ENCODE data around the gene DTNB.

The DTNB gene

GRCh38 chr2:25443766-25444165 lies 229.6 kb downstream of the DTNB start:
- no peak overlapping the region for H3K27ac ChIP-seq
- no peak overlapping the region for H3K4me3 ChIP-seq
- no peaks in the 10 kb centered on the region for H3K27me3 ChIP-seq
- H3K9me3 ChIP-seq: no peaks in the 10 kb centered on the region
- no peaks in the 10 kb centered on the region for H4K20me1 ChIP-seq
- no peak for TF ChIP-seq Cebpa-rat (IDR thresholded peaks at IDR 0.05)
- H3K36me3 ChIP-seq: 0 out of 2 replicates have a peak, but pooled peaks cover 3% of the 10 kb centered on the region
- H3K4me1 ChIP-seq: peaks cover 5% of the 10 kb centered on the region; the same call in 1 of the 2 replicates
- no peak overlapping the region for H3K4me2 ChIP-seq
- no peak overlapping the region for H3K9ac ChIP-seq

DNA sequence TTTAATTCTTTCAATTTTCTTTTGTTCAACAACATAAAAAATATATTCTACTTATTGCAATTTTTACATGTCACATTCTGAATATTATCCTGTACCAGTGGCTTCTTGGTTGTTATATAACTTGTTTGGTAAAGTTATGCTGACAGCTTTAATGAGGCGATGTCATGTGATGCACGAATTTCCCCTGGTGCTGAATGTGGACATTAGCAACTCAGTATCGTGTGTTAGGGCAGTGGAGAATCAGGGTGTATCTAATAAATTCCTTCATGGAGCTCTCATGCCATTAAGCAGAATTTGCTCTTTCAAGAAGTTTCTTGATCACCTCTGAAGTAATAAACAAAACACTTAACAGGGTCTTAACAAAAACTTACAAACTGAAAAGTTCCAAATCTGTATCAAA lies 232.0 kb downstream of the DTNB start:
- H4K20me1 ChIP-seq: no peaks in the 10 kb centered on the region
- H3K4me3 ChIP-seq: no peak overlapping the region
- H3K36me3 ChIP-seq: 0 out of 2 replicates have a peak, but pooled peaks cover under 1% of the 10 kb centered on the region
- H3K4me1 ChIP-seq: peaks cover 7% of the 10 kb centered on the region
- H3K27ac ChIP-seq: no peak overlapping the region
- TF ChIP-seq Cebpa-rat (IDR thresholded peaks at IDR 0.05): no peak
- H3K27me3 ChIP-seq: no peaks in the 10 kb centered on the region
- no peak overlapping the region for H3K4me2 ChIP-seq
- H3K9ac ChIP-seq: no peak overlapping the region
- 0 out of 2 replicates have a peak, but pooled peaks cover 2% of the 10 kb centered on the region for H3K9me3 ChIP-seq

DNA sequence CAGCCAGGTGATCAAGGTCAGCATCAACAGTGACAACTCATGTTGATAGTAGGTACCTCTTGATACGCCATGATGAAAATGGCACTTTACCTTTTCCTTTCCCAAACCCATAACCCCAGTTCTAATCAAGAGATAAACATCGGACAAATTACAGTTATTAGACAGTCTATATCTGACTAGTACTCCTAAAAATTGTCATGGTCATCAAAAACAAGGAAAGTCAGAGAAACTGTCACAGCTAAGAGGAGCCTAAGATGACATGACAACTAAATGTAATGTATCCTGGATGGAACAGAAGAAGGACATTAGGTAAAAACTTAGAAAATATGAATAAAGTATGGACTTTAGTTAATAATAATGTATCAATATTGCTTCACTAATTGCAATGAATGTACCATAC lies 234.6 kb downstream of the DTNB start:
- no peaks in the 10 kb centered on the region for H4K20me1 ChIP-seq
- H3K36me3 ChIP-seq: peaks cover 15% of the 10 kb centered on the region
- no peak overlapping the region for H3K4me3 ChIP-seq
- no peak overlapping the region for H3K27ac ChIP-seq
- TF ChIP-seq Cebpa-rat (IDR thresholded peaks at IDR 0.05): no peak
- peaks cover 7% of the 10 kb centered on the region for H3K4me1 ChIP-seq
- no peak overlapping the region for H3K9ac ChIP-seq
- H3K9me3 ChIP-seq: peaks cover 17% of the 10 kb centered on the region
- no peak overlapping the region for H3K4me2 ChIP-seq
- no peaks in the 10 kb centered on the region for H3K27me3 ChIP-seq

- peaks cover 17% of the 10 kb centered on the region for H3K9me3 ChIP-seq
- H3K9ac ChIP-seq: no peak overlapping the region
- no peak overlapping the region for H3K27ac ChIP-seq
- 0 out of 2 replicates have a peak overlapping the region, but pooled peaks have one; percentile 5 for H3K4me2 ChIP-seq
- H3K4me1 ChIP-seq: peaks cover 7% of the 10 kb centered on the region
- H3K27me3 ChIP-seq: no peaks in the 10 kb centered on the region
- H4K20me1 ChIP-seq: no peaks in the 10 kb centered on the region
- TF ChIP-seq Cebpa-rat (IDR thresholded peaks at IDR 0.05): no peak
- no peak overlapping the region for H3K4me3 ChIP-seq
- H3K36me3 ChIP-seq: peaks cover 15% of the 10 kb centered on the region
Observed at GRCh38 chr2:25437881-25438662, 235.3 kb downstream of the DTNB start.

- no peak overlapping the region for H3K4me2 ChIP-seq
- H3K9ac ChIP-seq: no peak overlapping the region
- TF ChIP-seq Cebpa-rat (IDR thresholded peaks at IDR 0.05): no peak
- peaks cover 7% of the 10 kb centered on the region for H3K4me1 ChIP-seq
- peaks cover 21% of the 10 kb centered on the region for H3K36me3 ChIP-seq
- no peaks in the 10 kb centered on the region for H4K20me1 ChIP-seq
- H3K4me3 ChIP-seq: no peak overlapping the region
- no peaks in the 10 kb centered on the region for H3K27me3 ChIP-seq
- H3K9me3 ChIP-seq: peaks cover 17% of the 10 kb centered on the region
- H3K27ac ChIP-seq: no peak overlapping the region
Observed at GRCh38 chr2:25435421-25435820, 238.0 kb downstream of the DTNB start.

GRCh38 chr2:25431604-25432003 lies 241.8 kb downstream of the DTNB start:
- H3K4me3 ChIP-seq: no peak overlapping the region
- H3K4me1 ChIP-seq: no peaks in the 10 kb centered on the region
- H3K27ac ChIP-seq: no peak overlapping the region
- no peak overlapping the region for H3K4me2 ChIP-seq
- no peak for TF ChIP-seq Cebpa-rat (IDR thresholded peaks at IDR 0.05)
- H3K9ac ChIP-seq: no peak overlapping the region
- H3K36me3 ChIP-seq: peaks cover 25% of the 10 kb centered on the region
- no peaks in the 10 kb centered on the region for H3K27me3 ChIP-seq
- H3K9me3 ChIP-seq: peaks cover 17% of the 10 kb centered on the region
- H4K20me1 ChIP-seq: no peaks in the 10 kb centered on the region

GRCh38 chr2:25430556-25430955 lies 242.8 kb downstream of the DTNB start:
- Histone ChIP-seq H3K4me2 (no peak overlapping the region), H4K20me1 (no peaks in the 10 kb centered on the region), H3K9ac (no peak overlapping the region), H3K9me3 (peaks cover 8% of the 10 kb centered on the region), H3K4me1 (no peaks in the 10 kb centered on the region), H3K36me3 (peaks cover 17% of the 10 kb centered on the region), H3K27ac (no peak overlapping the region), H3K27me3 (no peaks in the 10 kb centered on the region), H3K4me3 (no peak overlapping the region)
- TF ChIP-seq Cebpa-rat (IDR thresholded peaks at IDR 0.05): no peak

- Histone ChIP-seq H3K9me3 (no peaks in the 10 kb centered on the region), H3K36me3 (0 out of 2 replicates have a peak, but pooled peaks cover 4% of the 10 kb centered on the region), H4K20me1 (no peaks in the 10 kb centered on the region), H3K4me3 (no peak overlapping the region), H3K4me2 (no peak overlapping the region), H3K4me1 (peaks cover 2% of the 10 kb centered on the region; the same call in 1 of the 2 replicates), H3K27me3 (no peaks in the 10 kb centered on the region), H3K9ac (no peak overlapping the region), H3K27ac (no peak overlapping the region)
- no peak for TF ChIP-seq Cebpa-rat (IDR thresholded peaks at IDR 0.05)
Observed at GRCh38 chr2:25426326-25426725, 247.1 kb downstream of the DTNB start.

DNA sequence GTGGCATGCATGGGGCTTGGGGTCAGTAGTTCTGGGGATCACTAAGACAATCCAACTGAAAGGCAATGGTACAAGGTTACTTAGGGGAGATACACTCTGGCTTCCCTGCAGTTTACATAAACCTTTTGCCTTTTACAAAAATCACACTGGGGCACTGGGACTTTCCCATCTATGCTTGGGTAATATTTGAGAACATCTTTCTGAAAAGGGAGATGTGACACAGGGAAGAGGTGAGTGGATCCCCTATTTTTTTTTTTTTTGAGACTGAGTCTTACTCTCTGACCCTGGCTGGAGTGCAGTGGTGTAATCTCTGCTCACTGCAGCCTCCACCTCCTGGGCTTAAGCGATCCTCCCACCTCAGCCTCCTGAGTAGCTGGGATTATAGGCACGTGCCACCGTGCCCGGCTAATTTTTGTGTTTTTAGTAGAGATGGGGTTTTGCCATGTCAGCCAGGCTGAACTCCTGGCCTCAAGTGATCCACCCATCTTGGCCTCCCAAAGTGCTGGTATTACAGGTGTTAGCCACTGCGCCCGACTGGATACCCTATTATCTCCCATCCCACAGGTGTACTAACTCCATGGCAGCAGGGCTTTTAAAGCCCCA lies 248.8 kb downstream of the DTNB start:
- H3K9me3 ChIP-seq: no peaks in the 10 kb centered on the region
- no peak overlapping the region for H3K4me2 ChIP-seq
- no peaks in the 10 kb centered on the region for H3K27me3 ChIP-seq
- no peak overlapping the region for H3K4me3 ChIP-seq
- TF ChIP-seq Cebpa-rat (IDR thresholded peaks at IDR 0.05): no peak
- H3K27ac ChIP-seq: no peak overlapping the region
- no peaks in the 10 kb centered on the region for H4K20me1 ChIP-seq
- no peak overlapping the region for H3K9ac ChIP-seq
- H3K36me3 ChIP-seq: 0 out of 2 replicates have a peak, but pooled peaks cover 4% of the 10 kb centered on the region
- peaks cover 10% of the 10 kb centered on the region; the same call in 1 of the 2 replicates for H3K4me1 ChIP-seq

DNA sequence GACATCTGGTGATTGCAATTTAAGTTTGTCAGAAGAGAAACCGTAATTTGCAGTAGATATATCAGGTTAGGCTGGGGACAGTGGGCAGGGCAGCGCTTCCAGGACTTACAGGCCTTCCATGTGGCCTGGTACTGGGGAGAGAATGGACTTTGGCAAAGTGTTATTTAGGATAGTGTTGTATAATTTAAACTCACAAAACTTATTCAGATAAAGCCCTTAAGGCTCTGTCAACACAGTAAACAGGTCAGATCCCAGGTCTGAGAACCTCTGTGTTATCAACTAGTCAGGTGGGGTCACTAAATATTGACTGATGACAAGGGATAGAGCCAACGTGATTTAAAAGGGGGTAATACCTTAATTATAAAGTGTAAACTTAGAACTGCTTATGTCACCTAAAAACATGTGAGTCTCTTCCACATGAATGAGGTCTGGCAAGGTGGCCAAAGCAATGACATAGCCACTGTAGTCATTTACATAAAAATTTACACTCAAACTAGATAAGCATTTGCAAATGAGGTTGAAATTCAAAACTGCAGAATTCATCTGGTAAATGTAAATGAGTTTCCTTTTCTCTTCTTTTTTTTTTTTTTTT lies 251.5 kb downstream of the DTNB start:
- Histone ChIP-seq H4K20me1 (no peaks in the 10 kb centered on the region), H3K27ac (no peak overlapping the region), H3K27me3 (no peaks in the 10 kb centered on the region), H3K9me3 (peaks cover 14% of the 10 kb centered on the region), H3K36me3 (peaks cover 12% of the 10 kb centered on the region), H3K4me2 (no peak overlapping the region), H3K4me3 (no peak overlapping the region), H3K9ac (no peak overlapping the region), H3K4me1 (peaks cover 21% of the 10 kb centered on the region)
- TF ChIP-seq Cebpa-rat (IDR thresholded peaks at IDR 0.05): no peak

Data from BLaER1 (cell line).